Lung (tissue), 12 donors: ENCODE data around the gene TNC. TPM values are rescaled to one million over a fixed set of nuclear protein-coding genes. Genes with fewer than 3 reads are reported as not detected.
A peak's percentile ranks its signal among the peaks of the same experiment; 100 is the strongest.

ENCODE experiments used
- ATAC-seq: fragments of 200-7000 bp; cut with Tn5 transposase; one replicate; pipeline ENCODE4 v1.9.1; 2020; ENCODE audit warnings: moderate number of reproducible peaks; ENCODE audit not compliant: insufficient read depth, low FRiP score
- DNase-seq, 3 donors: peaks; one replicate each; pipeline ENCODE4 v3.0.0-alpha.2; 2013 to 2017
- H3K27ac ChIP-seq, 2 donors: one replicate each; pipeline ENCODE4 v1.5.1; 2013; ENCODE audit warnings: mild to moderate bottlenecking in 2 of 2, moderate library complexity in 2 of 2, control low read depth in 1 of 2, inconsistent platforms in 1 of 2, low read depth in 1 of 2, low read length in 1 of 2
- H3K27me3 ChIP-seq, 3 donors: one replicate each; pipeline ENCODE4 v1.5.1; 2013; ENCODE audit warnings: low read length in 2 of 3; ENCODE audit not compliant: control insufficient read depth in 3 of 3, insufficient read depth in 3 of 3
- H3K36me3 ChIP-seq, 4 donors: one replicate each; pipeline ENCODE4 v1.5.1; 2013; ENCODE audit warnings: low read length in 4 of 4, mild to moderate bottlenecking in 1 of 4, moderate library complexity in 1 of 4; ENCODE audit not compliant: control insufficient read depth in 4 of 4, insufficient read depth in 4 of 4
- H3K4me1 ChIP-seq, 5 donors: one replicate each; pipeline ENCODE4 v1.5.1; 2013; ENCODE audit warnings: low read length in 5 of 5, mild to moderate bottlenecking in 2 of 5, moderate library complexity in 1 of 5; ENCODE audit not compliant: control insufficient read depth in 5 of 5, insufficient read depth in 5 of 5
- H3K4me3 ChIP-seq: one replicate; pipeline ENCODE4 v1.5.1; 2013; ENCODE audit warnings: mild to moderate bottlenecking, control low read depth, moderate library complexity
- H3K9ac ChIP-seq, 2 donors: one replicate each; pipeline ENCODE4 v1.5.1; 2013; ENCODE audit warnings: low read length in 2 of 2, control low read depth in 1 of 2; ENCODE audit not compliant: insufficient read depth in 1 of 2
- H3K9me3 ChIP-seq, 4 donors: one replicate each; pipeline ENCODE4 v1.5.1; 2013; ENCODE audit warnings: low read length in 3 of 4, mild to moderate bottlenecking in 1 of 4, moderate library complexity in 1 of 4; ENCODE audit not compliant: control insufficient read depth in 4 of 4, insufficient read depth in 3 of 4
- CTCF ChIP-seq: IDR thresholded peaks from 2 replicates; pipeline ENCODE4 v1.5.1; 2012; ENCODE audit warnings: mild to moderate bottlenecking; ENCODE audit errors: control extremely low read depth, extremely low read depth
- WGBS, 2 donors: extraction: QIAGEN DNeasy Blood & Tissue Kit; methylation state at CpG; one replicate each; pipeline ENCODE4 v1.1.7; 2013; 5-methylcytosine and 5-hydroxymethylcytosine counted together
- polyA plus RNA-seq, 2 donors: library from polyadenylated mRNA; stranded (reverse); fragments of 200-250 nt; gene quantifications; one replicate each; pipeline ENCODE4 v1.2.1, GENCODE V29; 2013
- total RNA-seq, 2 donors: library from RNA; depleted of rRNA in 1 of 2; stranded (reverse); fragments of >200 nt in 1 of 2; gene quantifications; one replicate each; pipeline ENCODE4 v1.2.1, GENCODE V29; 2014 to 2021
- donor health status: control.
- donor health status: control.
- donor health status: Bipolar disorder and iron deficiency.
- donor health status: healthy.
- donor health status: DM: yes; HTN: yes; CAD: no.

TNC gene
- total and polyA plus RNA-seq, 4 donors, result 3.9 to 242 (median 80.5) TPM

DNA sequence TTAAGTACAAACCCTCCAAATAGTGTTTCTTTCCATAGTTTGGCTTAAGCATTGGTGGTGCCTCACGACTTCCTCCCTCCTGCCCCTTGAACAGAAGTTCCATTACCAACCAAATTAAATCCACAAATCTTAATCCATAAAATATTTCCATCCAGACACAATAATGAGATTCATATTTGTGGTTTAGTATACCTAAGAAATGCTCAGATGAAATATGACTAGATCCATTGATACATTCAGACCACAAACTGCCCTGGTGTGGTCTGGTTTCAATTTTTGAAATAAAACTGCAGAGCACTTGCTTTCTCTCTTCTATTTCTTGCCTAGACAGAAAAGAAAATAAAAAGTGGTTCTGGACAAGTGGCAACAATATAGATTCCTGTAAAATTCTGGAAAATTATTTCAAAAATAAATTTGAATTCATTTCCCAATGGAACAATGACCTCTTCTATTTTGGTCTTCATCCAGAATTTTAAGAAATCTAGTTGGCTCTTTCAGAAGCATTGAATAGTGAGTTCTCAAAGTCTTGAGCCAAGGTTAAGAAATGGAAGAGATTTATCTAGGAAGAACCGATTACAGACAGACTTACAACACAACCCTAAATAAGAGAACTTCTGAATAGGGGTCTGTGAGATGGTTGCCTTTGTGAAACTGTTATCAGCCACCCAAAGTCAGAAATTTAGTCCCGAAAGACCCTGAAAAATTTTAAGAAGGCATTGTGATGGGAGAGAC, 14.0 kb downstream of the TNC start:
- no peak overlapping the region for H3K27ac ChIP-seq

GRCh38 chr9:115099901-115100300, 18.1 kb downstream of the TNC start:
- no peak overlapping the region for H3K27ac ChIP-seq
- DNase-seq (peak; percentile 31 to 80 (median 61)), ATAC-seq (no peak)
- no peak overlapping the region for H3K9ac ChIP-seq
- H3K9me3 ChIP-seq, result peaks cover 0 to 4% (median 0%) of the 10 kb centered on the region in 4 donors
- no peaks in the 10 kb centered on the region for H3K27me3 ChIP-seq
- peaks cover 0 to 26% (median 8%) of the 10 kb centered on the region in 5 donors for H3K4me1 ChIP-seq
- TF ChIP-seq CTCF, result no peak
- H3K36me3 ChIP-seq, result no peaks in the 10 kb centered on the region
- no peak overlapping the region for H3K4me3 ChIP-seq
- 75 to 77% methylated on average over 1 of the region's 1 CpG for WGBS, 2 donors

More for the DNA sequence above, 14.0 kb downstream of the TNC start:
- Histone ChIP-seq H3K36me3 (no peaks in the 10 kb centered on the region), H3K4me3 (no peak overlapping the region), H3K4me1 (peaks cover 0 to 17% (median 5%) of the 10 kb centered on the region in 5 donors), H3K9me3 (peaks cover 0 to 4% (median 0%) of the 10 kb centered on the region in 4 donors), H3K9ac (no peak overlapping the region), H3K27me3 (no peaks in the 10 kb centered on the region)
- DNase-seq (no peak), ATAC-seq (no peak)
- no peak for TF ChIP-seq CTCF
- WGBS, 2 donors, result 87 to 88% methylated on average over 3 of the region's 3 CpGs

DNA sequence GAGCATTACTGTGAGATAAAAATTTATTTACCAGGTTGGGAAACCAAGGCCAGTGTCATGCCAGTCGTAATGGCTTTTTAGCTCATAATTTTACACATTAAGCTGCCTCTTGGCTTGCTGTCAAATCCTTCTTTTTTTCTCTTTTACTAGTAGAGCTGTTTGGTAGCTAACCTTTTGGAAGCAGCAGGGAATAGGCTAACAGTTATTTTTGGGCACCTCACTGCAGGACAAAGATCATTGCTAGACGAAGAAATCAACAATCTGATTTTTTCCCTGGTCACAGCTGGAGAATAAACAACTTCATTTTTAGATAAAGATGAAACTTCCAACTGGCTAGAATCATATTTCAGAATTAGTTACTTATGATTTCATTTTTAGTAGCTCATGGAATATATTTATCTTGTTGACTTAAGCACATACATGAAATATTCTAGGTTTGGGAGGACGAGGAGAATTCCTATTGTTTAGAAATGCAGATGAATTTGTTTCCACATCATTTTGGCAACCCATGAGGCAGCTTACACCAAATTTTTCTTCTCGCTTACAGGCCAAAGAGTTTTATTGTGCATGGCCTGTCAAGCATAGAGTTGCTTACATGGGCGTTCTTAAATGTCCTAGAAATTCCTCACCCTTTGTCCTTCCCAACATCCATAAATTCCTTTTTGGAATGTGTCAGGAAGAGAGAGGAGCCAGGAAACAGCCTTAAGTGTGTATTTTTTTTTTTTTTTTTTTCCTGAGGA, 19.6 kb downstream of the TNC start:
- Histone ChIP-seq H3K4me1 (peaks cover 0 to 32% (median 8%) of the 10 kb centered on the region in 5 donors), H3K27ac (no peak overlapping the region), H3K9me3 (no peaks in the 10 kb centered on the region), H3K4me3 (no peak overlapping the region), H3K27me3 (no peaks in the 10 kb centered on the region), H3K36me3 (no peaks in the 10 kb centered on the region), H3K9ac (no peak overlapping the region)
- 64 to 65% methylated on average over 5 of the region's 5 CpGs for whole genome bisulfite sequencing, 2 donors
- TF ChIP-seq CTCF, result no peak
- ATAC-seq (no peak), DNase-seq (peak in 2 of 3 donors; percentile 83 to 88)
